Muscle layer of colon (tissue), 2 donors: ENCODE data around the gene C15orf40.

ENCODE experiments used
- H3K27ac ChIP-seq: one replicate; pipeline ENCODE4 v1.7.0; 2013; ENCODE audit warnings: low read depth, mild to moderate bottlenecking, low read length, moderate library complexity
- H3K27me3 ChIP-seq, 2 donors: one replicate each; pipeline ENCODE4 v1.7.0; 2013; ENCODE audit warnings: low read length in 2 of 2, mild to moderate bottlenecking in 2 of 2; ENCODE audit not compliant: insufficient read depth in 2 of 2, control insufficient read depth in 1 of 2
- H3K36me3 ChIP-seq: one replicate; pipeline ENCODE4 v1.7.0; 2013; ENCODE audit warnings: mild to moderate bottlenecking, low read length; ENCODE audit not compliant: insufficient read depth
- H3K4me1 ChIP-seq: one replicate; pipeline ENCODE4 v1.7.0; 2013; ENCODE audit warnings: mild to moderate bottlenecking, low read length; ENCODE audit not compliant: insufficient read depth
- H3K4me3 ChIP-seq, 2 donors: one replicate each; pipeline ENCODE4 v1.7.0; 2013; ENCODE audit warnings: low read length in 2 of 2, low read depth in 1 of 2, mild to moderate bottlenecking in 1 of 2, moderate library complexity in 1 of 2
- H3K9ac ChIP-seq: one replicate; pipeline ENCODE4 v1.7.0; 2013; ENCODE audit warnings: low read length
- H3K9me3 ChIP-seq: one replicate; pipeline ENCODE4 v1.7.0; 2013; ENCODE audit warnings: mild to moderate bottlenecking, low read length
- donor health status: abdominal sarcoma.
- donor health status: Adenocarcinoma of cecum.

The C15orf40 gene

DNA sequence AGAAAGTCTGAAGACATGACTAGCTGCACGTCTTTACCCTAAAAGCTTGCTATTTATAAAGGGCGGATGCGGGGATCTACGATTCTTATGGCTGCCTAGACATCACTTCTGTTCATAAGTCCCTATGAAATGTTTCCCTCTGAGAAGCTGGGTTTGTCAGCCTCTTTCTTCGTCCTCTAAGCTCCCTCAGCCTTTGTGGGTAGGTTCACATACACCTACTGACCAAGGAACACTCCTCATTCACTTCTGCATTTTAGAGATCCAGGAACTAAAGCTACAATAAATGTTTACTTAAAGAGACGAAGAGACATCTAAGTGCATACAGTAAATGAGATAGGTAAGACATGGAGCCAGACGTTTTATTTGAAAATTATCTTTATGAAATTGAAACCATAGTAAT is 42.1 kb downstream of the C15orf40 start:
- H3K36me3 ChIP-seq = no peaks in the 10 kb centered on the region
- H3K27ac ChIP-seq = no peak overlapping the region
- H3K9me3 ChIP-seq = no peaks in the 10 kb centered on the region
- no peak overlapping the region for H3K4me3 ChIP-seq
- H3K9ac ChIP-seq = no peak overlapping the region
- H3K27me3 ChIP-seq = no peaks in the 10 kb centered on the region
- no peaks in the 10 kb centered on the region for H3K4me1 ChIP-seq

DNA sequence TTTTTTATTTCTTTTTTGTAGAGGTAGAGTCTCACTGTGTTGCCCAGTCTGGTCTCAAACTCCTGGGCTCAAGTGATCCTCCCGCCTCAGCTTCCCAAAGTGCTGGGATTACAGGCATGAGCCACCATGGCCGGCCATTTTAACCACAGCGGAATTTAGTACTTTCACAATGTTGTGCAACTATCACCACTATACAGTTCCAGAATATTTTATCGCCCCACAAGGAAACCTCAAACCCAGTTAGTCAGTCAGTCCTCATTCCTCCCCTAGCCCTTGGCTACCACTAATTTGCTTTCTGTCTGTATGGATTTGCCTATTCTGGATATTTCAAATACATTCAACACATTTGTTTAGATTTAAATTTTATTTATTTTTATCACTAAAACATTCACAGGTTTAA is 43.4 kb downstream of the C15orf40 start:
- Histone ChIP-seq H3K9me3 (no peaks in the 10 kb centered on the region), H3K4me1 (no peaks in the 10 kb centered on the region), H3K36me3 (no peaks in the 10 kb centered on the region), H3K4me3 (no peak overlapping the region), H3K27me3 (no peaks in the 10 kb centered on the region), H3K27ac (no peak overlapping the region), H3K9ac (no peak overlapping the region)

DNA sequence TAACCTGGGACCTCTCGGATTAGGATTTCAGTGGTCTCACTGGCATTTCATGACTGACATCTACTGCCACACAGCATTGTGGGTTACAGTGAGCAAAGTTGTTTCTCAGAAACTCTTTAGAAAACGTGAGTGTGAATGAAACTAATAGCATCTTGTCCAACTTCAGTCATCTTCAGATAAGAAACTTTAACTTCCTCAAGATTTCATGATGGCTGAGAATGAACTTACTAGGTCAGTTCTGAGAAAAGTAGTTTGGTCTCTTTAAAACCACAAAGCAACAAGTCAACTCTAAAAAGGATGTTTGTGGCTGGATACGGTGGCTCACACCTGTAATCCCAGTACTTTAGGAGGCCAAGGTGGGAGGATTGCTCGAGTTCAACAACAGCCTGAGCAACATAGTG is 44.8 kb downstream of the C15orf40 start:
- H3K27ac ChIP-seq = no peak overlapping the region
- no peaks in the 10 kb centered on the region for H3K36me3 ChIP-seq
- no peaks in the 10 kb centered on the region for H3K27me3 ChIP-seq
- H3K9me3 ChIP-seq = no peaks in the 10 kb centered on the region
- no peak overlapping the region for H3K9ac ChIP-seq
- H3K4me1 ChIP-seq = no peaks in the 10 kb centered on the region
- no peak overlapping the region for H3K4me3 ChIP-seq

DNA sequence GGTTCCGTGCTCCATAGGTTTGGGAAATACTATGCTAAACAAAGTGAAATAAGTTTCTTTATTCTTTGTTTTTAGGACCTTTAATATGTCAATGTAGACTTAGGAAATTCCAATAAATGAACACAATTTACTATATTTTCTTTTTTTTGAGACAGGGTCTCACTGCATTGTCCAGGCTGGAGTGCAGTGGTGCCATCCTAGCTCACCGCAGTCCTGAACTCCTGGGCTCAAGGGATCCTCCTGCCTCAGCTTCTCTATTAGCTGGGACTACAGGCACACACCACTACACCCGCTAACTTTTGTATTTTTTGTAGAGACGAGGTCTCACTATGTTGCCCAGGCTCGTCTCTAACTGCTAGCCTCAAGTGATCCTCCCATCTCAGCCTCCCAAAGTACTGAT is 46.5 kb downstream of the C15orf40 start:
- H3K4me3 ChIP-seq = no peak overlapping the region
- H3K27me3 ChIP-seq = no peaks in the 10 kb centered on the region
- no peaks in the 10 kb centered on the region for H3K9me3 ChIP-seq
- H3K27ac ChIP-seq = no peak overlapping the region
- H3K36me3 ChIP-seq = no peaks in the 10 kb centered on the region
- no peak overlapping the region for H3K9ac ChIP-seq
- H3K4me1 ChIP-seq = no peaks in the 10 kb centered on the region

DNA sequence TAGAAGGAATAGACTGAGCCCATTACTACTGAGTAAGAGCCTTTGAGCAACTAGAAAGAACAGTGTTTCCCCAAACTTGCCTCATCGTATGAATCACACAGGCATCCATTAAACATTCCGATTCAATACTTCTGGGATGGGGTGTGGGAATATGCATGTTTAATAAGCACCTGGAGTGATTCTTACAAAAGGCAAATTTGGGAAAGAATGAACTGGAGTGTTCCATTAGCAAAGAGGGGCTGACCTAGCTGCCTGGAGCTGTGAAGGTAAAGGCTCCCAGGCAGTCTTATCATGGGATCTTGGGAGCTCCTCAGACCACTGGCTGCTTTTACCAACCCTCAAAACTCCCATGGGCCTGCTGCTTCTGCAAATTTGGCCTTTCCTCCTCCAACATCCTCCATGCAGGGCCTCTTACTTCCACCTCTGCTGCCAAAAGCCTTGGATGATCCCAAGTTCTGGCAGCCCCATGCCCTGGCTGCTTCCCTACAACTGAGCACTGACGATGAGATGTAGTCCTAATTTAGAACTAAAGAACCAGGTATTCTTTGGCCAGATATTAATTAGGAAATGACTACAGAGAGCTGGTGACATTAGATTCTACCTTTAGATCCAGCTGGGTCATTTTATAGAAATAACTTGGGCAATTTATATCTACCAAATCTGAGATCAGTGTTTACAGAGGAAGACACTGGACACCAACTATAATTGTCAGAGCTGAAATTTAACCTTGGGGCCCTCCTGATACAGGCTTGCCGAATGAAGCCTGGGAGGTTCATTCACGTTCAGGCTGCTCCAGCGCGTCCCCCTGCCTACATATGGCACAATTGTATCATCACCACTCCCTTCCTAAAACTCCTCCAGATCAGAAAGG is 47.7 kb downstream of the C15orf40 start:
- no peaks in the 10 kb centered on the region for H3K4me1 ChIP-seq
- no peak overlapping the region for H3K4me3 ChIP-seq
- no peak overlapping the region for H3K27ac ChIP-seq
- no peak overlapping the region for H3K9ac ChIP-seq
- no peaks in the 10 kb centered on the region for H3K27me3 ChIP-seq
- no peaks in the 10 kb centered on the region for H3K36me3 ChIP-seq
- H3K9me3 ChIP-seq = no peaks in the 10 kb centered on the region

DNA sequence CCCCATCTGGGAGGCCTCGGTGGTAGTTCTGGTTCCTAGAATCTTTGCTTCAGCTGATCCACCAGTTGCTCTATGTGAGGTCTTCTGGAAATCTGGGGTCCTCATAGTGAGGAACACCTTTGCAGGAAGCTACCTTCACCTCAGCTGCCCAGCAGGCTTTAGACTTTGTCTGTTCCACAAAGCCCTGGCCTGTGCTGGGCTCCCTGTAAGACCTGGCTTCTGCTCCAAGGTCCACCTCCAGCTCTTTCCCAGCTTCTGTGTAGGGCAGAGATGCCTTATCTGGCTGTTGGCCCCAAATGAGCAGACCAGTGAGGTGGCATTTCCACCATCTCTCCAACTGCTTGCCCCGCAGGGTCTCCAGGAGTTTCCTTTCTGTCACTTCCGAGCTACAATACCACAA is 50.7 kb downstream of the C15orf40 start:
- Histone ChIP-seq H3K9ac (no peak overlapping the region), H3K36me3 (no peaks in the 10 kb centered on the region), H3K9me3 (no peaks in the 10 kb centered on the region), H3K4me1 (no peaks in the 10 kb centered on the region), H3K27ac (no peak overlapping the region), H3K4me3 (no peak overlapping the region), H3K27me3 (no peaks in the 10 kb centered on the region)

DNA sequence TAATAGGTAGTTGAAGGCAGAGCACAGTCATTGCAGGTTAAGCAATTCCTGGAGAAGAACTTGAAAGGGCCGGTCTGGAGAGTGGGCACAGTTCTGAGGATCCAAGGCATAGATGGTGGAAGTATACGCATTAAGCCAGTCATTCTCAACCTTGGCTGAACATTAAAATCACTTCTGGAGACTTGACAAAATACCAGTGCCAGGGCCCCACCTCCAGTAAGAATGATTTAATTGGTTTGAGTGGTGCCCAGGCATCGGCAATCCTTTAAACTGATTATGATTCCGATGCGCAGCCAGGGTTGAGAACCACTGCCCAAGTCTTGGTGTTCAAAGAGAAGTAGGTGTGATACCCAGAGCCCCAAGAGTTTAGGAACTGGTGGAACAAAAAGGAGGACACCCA is 52.0 kb downstream of the C15orf40 start:
- H3K27me3 ChIP-seq = no peaks in the 10 kb centered on the region
- H3K4me1 ChIP-seq = no peaks in the 10 kb centered on the region
- no peaks in the 10 kb centered on the region for H3K9me3 ChIP-seq
- no peak overlapping the region for H3K9ac ChIP-seq
- no peaks in the 10 kb centered on the region for H3K36me3 ChIP-seq
- no peak overlapping the region for H3K27ac ChIP-seq
- no peak overlapping the region for H3K4me3 ChIP-seq

DNA sequence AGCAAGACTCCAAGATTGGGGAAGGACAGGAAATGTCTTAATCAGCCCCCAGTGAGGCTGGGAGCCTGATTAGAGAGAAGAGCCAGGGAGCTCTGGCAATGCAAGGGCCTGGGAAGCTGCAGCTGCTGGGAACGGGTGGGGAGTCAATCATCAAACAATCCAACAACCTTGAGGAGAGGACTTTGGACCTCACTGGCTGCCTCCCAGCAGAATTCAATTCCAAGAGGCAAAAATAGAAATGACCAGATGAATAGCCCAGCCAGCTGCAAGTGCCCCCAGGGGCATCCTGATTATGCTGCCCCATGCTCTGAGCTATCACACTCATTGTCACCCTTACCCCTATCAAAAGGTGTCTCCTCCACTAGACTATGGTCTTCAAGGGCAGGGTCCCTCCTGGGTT is 52.8 kb downstream of the C15orf40 start:
- Histone ChIP-seq H3K9me3 (no peaks in the 10 kb centered on the region), H3K27ac (no peak overlapping the region), H3K4me3 (no peak overlapping the region), H3K9ac (no peak overlapping the region), H3K27me3 (no peaks in the 10 kb centered on the region), H3K36me3 (no peaks in the 10 kb centered on the region), H3K4me1 (no peaks in the 10 kb centered on the region)

DNA sequence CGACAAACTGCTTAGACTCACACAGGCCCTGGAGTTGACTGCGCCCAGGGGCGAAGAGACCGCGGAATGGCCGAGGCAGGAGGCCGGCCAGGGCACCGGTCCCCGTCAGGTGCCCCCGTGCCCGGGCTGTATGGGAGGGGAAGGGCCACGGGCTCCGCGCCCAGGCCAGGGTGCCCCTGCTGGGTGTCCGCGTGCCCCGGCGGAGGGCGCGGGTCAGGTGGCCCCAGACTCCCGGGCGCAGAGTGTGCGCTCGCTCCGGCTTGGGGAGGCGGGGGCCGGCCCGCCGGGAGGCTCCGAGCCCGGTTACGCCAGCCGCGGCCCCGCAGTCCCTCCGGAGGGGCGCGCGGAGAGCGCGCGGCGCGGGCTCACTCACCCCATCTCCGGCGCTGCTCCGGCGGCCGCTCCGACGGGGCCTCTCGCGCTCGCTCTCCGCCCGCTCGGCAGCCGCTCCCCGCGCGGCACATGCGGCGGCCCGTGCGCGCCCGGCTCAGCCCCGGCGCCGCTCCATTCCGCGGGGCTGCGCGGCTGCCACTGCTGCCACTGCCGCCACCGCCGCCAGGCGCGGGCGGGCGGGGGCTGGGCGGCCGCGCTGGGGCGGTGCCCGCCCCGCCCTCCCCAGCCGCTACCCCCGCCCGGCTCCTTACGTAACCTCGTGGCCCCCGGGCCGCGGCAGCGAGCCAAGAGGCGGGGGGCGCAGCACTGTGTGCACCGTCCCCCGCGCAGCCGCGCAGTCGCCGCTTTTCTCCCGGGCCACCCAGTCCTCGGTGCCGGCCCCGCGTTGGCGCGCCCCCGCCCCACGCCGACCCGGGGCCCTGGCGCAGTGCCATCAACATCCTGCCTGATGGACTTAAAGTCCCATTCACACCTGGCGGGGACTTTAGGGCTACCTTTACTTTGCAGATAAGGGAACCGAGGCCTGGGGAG is 59.0 kb downstream of the C15orf40 start, which contains the start of gene HOMER2:
HOMER2 (minus strand) TSS at position 563 of the 924 bp plus-strand sequence; CDS start at position 378, 185 bp downstream.
- peak within 1 kb of the TSS; percentile 14 for H3K27ac ChIP-seq
- H3K4me1 ChIP-seq = peaks cover 8% of the 10 kb centered on the region
- no peak within 1 kb of the TSS for H3K9ac ChIP-seq
- no peaks in the 10 kb centered on the region for H3K36me3 ChIP-seq
- H3K9me3 ChIP-seq = no peaks in the 10 kb centered on the region
- peak within 1 kb of the TSS; percentile 53 to 64 for H3K4me3 ChIP-seq
- no peaks in the 10 kb centered on the region for H3K27me3 ChIP-seq

DNA sequence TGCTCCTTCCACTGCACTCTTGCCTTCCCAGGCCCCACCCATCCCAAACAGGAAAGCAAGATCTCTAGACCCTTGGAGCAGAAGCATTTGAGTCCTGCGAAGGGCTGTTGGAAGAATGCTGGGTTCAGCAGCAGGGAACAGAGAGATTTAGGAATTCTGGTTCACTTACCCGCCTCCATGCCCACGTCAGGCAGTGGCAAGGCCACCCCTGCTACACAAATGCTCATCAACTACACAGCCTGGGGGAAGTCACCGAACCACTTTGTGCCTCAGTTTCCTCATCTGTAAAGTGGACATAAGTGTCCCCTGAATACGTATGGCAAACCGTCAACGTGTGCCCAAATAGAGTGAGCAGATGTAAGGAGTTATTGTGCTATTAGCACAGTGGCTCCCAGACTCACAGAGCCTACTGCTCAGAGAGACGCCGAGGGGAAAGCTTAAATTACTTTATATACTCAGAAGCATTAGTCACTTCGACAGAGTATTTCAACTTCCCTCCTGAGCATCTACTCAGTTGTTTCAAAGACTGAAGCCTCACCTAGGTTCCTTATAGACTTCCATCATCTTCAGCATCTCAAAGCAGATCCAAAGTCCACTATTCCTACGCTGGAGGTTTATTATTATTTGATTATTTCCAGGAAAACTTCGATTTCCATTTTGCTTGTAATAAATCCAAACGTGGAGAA is 59.8 kb downstream of the C15orf40 start:
- H3K27me3 ChIP-seq = no peaks in the 10 kb centered on the region
- peak overlapping the region; percentile 53 to 64 for H3K4me3 ChIP-seq
- H3K27ac ChIP-seq = peak overlapping the region; percentile 14
- H3K4me1 ChIP-seq = peaks cover 8% of the 10 kb centered on the region
- no peaks in the 10 kb centered on the region for H3K36me3 ChIP-seq
- no peak overlapping the region for H3K9ac ChIP-seq
- no peaks in the 10 kb centered on the region for H3K9me3 ChIP-seq

DNA sequence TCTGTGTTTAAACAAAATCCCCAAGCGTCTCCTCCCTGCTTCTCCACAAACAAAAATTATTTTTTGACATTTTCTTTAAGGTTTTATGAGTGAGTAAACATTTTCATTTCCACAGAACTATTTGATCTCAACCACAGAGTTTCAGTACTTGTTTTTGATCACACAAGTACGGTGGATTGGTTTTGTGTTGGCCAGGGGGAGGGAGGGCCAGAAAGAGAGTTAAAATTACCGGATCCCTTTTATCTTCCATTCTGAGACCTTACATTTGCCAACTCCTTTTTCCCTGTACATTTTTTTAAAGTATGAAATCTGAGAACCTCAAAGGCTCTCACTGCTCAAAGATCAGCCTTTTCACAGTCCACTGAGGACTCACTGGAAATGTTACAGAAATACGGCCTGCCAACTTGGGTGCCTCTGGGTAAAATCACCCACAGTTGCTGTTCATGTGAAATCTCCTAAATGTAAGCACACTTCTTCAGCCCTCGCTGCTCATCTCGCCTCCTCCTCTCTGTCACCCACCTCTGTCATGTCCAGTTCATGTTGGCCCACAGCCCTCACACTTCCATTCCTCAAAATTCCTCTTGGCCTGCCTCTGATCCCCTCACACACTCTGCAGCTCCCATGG is 60.6 kb downstream of the C15orf40 start:
- H3K4me1 ChIP-seq = peaks cover 8% of the 10 kb centered on the region
- H3K9ac ChIP-seq = no peak overlapping the region
- peak overlapping the region in 1 of 2 donors; percentile 64 for H3K4me3 ChIP-seq
- H3K27ac ChIP-seq = no peak overlapping the region
- H3K9me3 ChIP-seq = no peaks in the 10 kb centered on the region
- no peaks in the 10 kb centered on the region for H3K27me3 ChIP-seq
- no peaks in the 10 kb centered on the region for H3K36me3 ChIP-seq
